NCI-H345 treated with DMSO at 0.1 percent for 48 hours (cell line): Measurements from ENCODE around the gene BLOC1S2.
"Not testable (repeated sequence)": the region's sequence is repeated elsewhere in the genome, so short reads cannot be mapped to it uniquely, and the experiment has no call there.

Experiments used
- DNase-seq: peaks from one replicate; lab custom pipeline; 2025; ENCODE audit not compliant: unreplicated experiment; lab: John Stamatoyannopoulos, UW

The BLOC1S2 gene

DNA sequence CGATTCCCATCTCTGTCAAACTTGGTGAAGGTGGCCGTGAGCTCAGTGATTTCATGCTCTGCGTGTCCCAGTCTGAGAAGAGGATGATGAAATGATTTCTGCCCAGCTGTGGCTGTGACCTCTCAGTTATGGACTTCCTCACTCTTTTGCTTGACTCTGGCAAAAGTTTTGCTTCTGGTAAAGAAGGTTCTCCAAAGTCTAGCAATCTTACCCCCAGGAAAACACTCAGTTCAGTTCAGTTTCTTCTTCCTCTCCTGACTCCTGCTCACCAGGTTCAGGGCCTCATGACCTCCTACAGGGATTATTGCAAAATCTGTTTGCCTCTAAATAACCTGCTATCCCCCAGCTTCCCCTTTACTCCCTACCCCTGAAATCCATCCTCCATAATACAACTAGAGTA lies 4.9 kb upstream of the BLOC1S2 start:
- no peak for DNase-seq

DNA sequence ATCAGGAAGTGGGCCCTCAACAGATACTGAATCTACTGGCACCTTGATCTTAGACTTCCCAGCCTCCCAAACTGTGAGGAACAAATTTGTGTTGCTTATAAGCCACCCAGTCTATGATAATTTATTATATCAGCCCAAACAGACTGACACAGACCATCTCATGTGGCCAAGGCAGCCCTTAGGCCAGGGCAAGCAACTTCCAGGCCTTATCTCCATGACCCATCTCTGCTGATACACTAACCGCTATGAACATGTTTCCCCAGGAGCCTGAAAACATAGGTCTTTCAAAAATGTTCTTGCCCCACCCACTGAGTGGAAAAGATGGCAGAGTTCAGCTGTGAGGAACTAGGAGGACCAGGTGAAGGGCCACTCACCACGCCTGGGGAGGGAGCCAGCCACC lies 3.2 kb upstream of the BLOC1S2 start:
- DNase-seq: no peak

DNA sequence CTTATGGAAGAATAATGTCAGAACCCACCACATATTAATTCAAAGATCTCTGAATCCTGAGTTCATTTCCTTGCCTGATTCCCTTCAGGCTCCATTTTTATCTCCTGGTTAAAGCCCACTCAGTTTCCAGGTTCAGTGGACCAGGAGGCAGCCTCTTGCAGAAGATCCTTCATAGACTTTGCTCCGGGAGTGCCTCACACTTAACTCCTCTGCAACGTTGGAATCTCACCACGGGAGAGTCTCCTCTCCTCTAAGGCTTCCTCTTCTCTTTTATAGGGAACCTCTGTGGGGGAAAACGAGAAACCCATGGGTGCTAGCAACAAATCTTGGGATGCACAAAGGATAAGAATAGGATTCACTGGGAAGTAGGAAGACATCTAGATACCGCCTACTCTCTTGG lies 1.7 kb upstream of the BLOC1S2 start:
- no peak for DNase-seq

DNA sequence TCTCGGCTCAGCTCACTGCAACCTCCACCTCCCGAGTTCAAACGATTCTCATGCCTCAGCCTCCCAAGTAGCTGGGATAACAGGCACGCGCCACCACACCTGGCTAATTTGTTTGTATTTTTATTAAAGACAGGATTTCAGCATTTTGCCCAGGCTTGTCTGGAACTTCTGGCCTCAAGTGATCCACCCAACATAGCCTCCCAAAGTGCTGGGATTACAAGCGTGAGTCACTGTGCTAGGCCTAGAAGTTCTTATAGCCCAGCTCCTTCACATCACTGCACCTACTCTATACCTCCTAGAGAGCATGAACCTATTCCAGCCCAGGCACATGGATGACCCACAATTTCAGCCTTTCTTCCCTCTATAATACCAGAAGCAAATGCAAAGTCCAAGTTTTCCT lies 1.3 kb upstream of the BLOC1S2 start:
- no peak for DNase-seq

DNA sequence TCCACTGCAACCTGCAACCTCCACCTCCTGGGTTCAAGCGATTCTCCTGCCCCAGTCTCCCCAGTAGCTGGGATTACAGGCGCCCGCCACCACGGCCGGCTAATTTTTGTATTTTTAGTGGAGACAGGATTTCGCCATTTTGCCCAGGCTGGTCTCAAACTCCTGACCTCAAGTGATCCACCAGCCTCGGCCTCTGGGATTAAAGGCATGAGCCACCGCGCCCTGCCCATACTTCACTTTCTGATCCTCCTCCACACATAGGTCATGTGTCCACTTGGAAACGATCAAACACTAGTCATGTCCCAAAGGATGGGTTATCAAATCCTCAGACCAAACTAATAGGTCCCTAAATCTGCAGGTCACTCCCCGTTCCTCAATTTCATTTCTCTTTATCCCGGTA lies 1.2 kb downstream of the BLOC1S2 start:
- not testable (repeated sequence) for DNase-seq

DNA sequence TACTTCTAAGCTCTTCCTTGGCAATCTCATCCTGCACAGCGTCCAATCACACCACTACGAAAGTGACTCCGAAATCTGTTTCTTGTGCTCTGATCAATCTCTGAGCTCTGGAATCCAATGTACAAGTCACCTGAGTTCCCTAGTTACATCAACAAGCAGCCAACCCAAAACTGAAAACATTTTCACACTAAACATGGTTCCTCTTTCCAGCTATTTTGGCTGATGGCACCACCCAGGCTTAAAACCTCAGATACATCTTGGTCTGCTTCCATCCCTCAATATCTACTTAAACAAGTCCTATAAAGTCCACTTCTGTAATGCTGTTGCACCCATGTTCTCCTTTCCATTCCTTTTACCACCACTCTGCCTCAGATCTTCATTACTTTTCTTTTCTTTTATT lies 3.6 kb downstream of the BLOC1S2 start:
- no peak for DNase-seq

DNA sequence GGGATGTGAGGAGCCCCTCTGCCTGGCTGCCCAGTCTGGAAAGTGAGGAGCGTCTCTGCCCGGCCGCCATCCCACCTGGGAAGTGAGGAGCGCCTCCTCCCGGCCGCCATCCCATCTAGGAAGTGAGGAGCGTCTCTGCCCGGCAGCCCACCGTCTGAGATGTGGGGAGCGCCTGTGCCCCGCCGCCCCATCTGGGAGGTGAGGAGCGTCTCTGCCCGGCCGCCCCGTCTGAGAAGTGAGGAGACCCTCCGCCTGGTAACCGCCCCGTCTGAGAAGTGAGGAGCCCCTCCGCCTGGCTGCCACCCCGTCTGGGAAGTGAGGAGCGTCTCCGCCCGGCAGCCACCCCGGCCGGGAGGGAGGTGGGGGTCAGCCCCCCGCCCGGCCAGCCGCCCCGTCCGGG lies 9.5 kb downstream of the BLOC1S2 start:
- DNase-seq: not testable (repeated sequence)

DNA sequence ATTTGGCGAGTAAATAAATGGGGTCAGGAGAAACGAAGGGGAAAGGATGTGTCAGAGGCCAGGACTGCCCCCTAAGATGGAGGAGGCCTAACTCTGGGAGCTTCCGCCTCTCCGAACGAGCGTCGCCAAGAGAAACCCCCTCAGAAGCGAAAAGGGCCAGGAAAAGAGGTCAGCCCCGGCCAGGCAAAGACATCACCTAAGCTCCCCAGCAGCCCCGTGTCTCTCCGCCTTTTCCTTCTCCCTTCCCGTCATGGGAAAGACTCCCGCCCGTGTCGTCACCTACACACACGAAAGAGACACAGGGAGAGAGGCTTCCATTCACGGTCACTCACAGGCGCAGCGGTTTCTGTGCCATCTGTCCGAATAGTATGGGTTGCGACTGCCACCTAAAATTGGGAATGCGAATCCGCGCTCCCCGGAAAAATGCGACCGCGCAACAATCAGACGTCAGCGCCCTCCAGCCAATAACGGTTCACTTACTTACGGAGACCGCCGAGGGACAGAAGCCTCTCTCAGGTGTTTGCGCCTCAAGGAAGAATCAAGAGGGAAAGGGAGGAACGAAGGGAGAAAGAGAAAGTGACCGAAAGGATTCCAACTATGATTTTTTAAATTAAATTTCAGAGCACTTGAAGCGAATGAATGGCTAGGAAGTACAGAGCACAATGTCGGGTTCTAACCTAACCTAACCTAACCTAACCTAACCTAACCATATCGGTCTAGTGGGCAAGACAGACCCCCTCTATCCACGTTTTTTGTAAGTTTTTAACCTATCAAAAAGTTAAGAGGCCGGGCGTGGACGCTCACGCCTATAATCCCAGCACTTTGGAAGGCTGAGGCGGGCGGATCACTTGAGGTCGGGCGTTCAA lies 19.0 kb downstream of the BLOC1S2 start, which contains the start of gene CWF19L1:
Gene CWF19L1, minus strand, starts transcription at position 400 of the 866 bp plus-strand sequence. Its CDS starts 45 bp downstream, at position 355.
- peak; percentile 53 for DNase-seq

DNA sequence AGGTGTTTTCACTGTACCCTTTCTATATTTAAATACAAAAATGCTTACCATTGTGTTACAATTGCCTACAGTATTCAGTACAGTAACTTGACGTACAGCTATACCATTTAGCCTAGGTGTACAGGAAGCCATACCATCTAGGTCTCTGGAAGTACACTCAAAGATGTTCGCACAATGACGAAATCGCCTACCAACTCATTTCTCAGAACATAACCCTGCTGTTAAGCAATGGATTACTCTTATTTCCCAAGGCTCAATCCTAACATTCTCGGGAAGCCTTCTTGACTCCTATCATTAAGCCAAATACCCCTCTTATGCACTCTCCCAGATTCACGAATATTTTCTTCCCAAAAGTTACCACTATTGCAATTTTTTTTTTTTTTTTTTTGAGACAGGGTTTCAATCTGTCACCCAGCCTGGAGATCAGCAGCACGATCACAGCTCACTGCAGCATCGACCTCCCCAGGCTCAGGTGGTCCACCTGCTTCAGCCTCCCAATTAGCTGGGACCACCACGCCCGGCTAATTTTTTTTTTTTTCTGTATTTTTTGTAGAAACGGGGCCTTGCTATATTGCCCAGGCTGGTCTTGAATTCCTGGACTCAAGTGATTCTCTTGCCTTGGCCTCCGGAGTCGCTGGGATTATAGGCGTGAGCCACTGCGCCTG lies 20.5 kb downstream of the BLOC1S2 start:
- no peak for DNase-seq

DNA sequence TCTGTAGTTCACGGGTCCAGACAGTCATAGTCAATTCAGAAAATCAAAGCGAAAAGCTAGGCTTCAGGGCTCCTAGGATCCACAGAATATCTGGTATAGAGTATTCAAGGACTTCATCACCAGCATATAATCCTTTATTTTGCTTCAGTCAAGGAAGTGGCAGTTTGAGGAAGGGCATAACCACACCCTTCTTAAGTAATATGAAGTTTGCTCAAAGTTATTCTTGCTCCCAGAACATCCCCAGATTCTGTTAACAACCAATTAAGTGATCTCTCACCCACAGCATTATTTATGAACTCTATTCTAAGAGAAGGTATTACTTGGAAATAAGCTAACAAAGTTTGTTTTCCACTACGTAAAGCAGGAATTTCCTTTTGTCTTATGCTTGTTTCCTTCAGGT lies 32.3 kb downstream of the BLOC1S2 start:
- no peak for DNase-seq

DNA sequence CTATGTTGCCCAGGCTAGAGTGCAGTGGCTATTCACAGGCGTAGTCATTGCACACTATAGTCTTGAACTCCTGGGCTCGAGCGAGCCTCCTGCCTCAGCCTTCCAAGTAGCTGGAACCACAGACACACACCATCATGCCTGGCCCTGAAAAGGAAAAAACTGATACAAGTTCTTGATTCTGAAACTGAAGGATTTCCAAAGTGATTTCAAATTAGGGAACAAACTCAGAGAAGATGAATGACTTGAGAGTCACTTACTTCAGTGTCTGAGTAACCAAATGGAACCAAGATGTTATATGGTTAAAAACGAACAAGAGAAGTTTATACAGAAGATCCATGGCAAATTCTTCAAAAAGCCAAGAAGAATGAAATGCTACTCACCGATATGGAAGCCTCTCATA lies 33.4 kb downstream of the BLOC1S2 start:
- DNase-seq: no peak

DNA sequence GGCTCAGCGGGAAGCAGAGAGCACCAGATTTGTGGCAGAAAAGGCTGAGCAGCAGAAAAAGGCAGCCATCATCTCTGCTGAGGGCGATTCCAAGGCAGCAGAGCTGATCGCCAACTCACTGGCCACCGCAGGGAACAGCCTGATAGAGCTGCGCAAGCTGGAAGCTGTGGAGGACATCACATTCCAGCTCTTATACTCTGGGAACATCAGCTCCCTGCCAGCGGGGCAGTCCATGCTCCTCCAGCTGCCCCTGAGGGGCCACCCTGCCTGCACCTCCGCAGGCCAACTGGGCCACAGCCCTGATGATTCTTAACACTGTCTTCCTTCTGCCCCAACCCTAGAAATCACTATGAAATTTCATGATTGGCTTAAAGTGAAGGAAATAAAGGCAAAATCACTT lies 37.7 kb downstream of the BLOC1S2 start:
- DNase-seq: no peak

DNA sequence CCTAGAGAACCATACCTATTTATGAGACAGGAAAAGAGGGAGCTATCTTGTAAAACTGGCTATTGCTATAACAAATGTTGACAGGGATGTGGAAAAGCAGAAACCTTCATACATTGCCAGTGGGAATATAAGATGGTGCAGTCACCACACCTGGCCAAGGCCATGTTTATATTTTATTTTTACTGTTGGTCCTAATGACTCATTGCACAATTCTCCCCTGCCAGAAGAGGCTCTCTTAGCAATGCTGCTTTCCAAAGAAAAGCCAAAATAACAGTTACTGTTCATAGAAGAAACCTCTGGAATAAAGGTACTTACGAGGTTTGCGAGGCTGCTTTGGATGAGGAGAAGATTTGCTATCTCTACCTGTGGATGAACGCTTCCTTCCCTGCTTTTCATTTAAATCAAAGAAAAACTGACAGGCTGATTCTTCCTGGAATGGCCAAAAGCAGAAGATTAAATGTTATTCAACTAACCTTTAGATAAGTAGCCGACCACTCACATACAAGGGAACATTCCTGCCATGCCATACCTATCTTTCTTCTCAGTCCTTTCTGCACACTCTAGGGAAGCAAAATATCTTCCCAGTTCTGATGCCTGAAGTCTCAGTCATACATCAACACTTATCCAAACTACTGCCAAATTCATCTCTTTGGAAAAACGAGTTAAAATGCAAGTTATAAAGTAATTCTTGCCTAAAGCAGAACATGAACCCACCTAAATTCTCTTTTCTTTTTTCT lies 40.8 kb downstream of the BLOC1S2 start:
- no peak for DNase-seq

DNA sequence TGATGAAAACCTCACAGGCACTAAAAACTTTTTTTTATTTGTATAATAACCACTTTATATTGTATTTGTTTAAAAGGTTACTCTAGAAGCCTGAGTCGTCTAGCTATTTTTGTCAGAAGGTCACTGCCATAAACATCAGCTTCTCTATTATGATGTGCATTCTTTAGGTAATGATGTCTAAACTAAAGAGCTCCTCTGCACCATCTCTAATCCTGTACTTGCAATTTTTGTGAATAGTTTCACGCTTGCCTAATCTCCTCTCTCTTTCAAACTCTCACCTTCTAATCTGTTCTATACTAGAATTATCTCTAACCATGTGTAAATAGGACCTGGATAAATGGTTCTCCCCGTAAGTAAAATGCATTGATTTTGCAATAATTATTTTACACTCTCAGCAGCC lies 46.6 kb downstream of the BLOC1S2 start:
- DNase-seq: no peak

DNA sequence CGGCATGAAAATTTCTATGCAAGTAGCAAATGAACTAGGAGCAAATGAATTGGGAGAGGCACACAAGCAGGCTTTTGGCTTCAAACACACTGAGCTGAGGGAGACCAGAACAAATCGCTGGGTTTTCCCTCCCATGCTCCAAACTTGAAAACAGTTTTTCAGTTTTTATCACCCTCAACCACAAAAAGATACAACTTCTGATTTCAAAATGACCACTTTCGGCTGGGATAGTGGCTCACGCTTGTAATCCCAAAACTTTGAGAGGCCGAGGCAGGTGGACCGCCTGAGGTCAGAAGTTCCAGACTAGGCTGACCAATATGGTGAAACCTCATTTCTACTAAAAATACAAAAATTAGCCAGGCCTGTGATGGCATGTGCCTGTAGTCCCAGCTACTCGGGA lies 48.1 kb downstream of the BLOC1S2 start:
- no peak for DNase-seq

DNA sequence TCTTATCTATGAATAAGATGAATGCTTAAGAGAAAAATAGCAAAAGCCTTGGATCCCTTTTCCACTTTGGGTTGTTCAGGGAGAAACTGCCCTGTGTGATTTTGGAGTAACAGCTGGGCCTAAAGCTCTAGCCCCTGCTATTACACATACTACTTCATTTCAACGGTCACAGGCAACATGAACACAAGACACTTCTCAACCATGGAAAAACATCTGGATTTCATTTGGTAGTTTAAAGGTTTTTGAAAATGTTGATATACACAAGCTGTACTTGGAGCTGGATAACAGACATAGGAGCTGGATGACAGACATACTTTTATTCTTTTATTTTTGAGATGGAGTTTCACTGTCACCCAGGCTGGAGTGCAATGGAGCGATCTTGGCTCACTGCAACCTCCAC lies 54.4 kb downstream of the BLOC1S2 start:
- no peak for DNase-seq

DNA sequence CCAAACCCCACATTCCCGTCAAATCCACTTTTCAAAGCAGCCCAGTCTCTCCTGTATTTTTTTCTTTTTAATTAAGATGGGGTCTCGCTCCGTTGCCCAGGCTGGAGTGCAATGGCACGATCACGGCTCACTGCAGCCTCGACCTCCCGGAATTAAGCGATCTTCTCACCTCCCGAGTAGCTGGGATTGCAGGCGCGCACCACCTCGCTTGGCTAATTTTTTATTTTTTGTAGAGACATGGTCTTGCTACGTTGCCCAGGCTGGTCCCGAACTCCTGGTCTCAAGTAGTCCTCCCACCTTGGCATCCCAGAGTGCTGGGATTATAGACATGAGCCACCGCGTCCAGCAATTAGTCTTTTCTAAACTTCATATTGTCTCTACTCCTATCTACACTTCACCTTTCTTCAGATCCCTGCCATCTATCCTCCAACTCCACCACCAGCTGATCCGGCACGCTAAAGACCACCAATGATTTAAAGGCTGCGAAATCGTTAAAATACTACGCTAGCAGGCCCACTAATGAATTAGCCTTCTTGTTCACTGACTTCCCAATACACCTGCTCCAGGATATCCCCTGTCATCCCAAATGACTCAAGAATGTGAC lies 56.6 kb downstream of the BLOC1S2 start:
- DNase-seq: no peak

DNA sequence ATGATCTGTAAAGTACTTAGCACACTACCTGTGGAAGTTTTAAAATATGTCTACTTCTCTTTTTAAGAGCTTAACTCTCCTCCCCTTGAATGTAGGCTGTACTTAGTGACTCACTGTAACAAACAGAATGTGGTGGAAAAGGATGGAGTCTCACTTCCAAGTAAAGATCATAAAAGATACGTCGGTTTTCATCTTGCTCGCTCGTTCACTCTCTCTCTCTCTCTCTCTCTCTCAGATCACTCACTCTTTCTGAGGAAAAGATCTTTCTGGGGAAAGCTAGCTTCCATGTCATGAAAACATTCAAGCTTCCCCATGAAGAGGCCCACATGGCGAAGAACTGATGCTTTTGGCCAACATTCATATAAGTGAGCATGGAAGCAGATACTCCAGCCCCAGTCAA lies 62.6 kb downstream of the BLOC1S2 start:
- DNase-seq: no peak
